Panc1 (cell line): ENCODE data around the gene SGMS1.

ENCODE experiments used
- CTCF ChIP-seq: fragments of 450-650 bp; IDR thresholded peaks from 2 replicates; pipeline ENCODE4 v1.5.1; 2017; ENCODE audit warnings: mild to moderate bottlenecking
- POLR2AphosphoS5 ChIP-seq: IDR thresholded peaks from 2 replicates; pipeline ENCODE4 v1.6.1; 2012; ENCODE audit warnings: mild to moderate bottlenecking, low read depth, low read length, moderate library complexity
- TCF7L2 ChIP-seq: IDR thresholded peaks from 2 replicates; pipeline ENCODE4 v1.6.1; 2011; ENCODE audit warnings: mild to moderate bottlenecking, low read depth, low read length, inconsistent platforms

GRCh38 chr10:50506861-50507573 is 116.7 kb downstream of the SGMS1 start:
- no peak for TF ChIP-seq CTCF
- TF ChIP-seq POLR2AphosphoS5 = no peak
- no peak for TF ChIP-seq TCF7L2
